ENCODE results near the gene NLK. TPM values are rescaled to one million over a fixed set of nuclear protein-coding genes. Genes with fewer than 3 reads are reported as not detected.

Gene NLK
- total and polyA plus RNA-seq, 2 of the 4 experiments (the other 2 are of a cell fraction), result 15.3 to 23.3 TPM

DNA sequence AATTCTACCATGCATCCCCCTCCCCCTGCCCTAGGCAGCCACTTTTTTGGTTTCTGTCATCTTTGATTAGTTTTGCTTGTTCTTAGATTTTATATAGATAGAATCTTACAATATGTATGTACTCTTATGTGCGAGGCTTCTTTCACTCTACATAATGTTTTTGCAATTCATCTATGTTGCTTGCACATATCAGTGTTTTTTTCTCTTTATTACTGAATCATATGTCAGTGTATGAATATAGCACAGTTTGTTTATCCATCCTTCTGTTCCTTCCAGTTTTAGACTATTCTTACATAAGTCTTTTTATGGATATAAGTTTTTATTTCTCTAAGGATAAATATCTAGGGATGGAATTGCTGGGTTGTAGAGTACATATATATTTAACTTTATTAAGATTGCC, 26.6 kb downstream of the NLK start:
- ChIA-PET POLR2A (ENCODE audit: unreplicated experiment) (no interaction called here), CTCF (no interaction called here)
- Histone ChIP-seq H2BK15ac (ENCODE audit: low read depth, low read length) (no peak overlapping the region), H2BK5ac (ENCODE audit: low read depth, low read length, poor library complexity, severe bottlenecking) (no peak overlapping the region), H3K79me1 (ENCODE audit: low read depth in 1 of 2, low read length in 2 of 2) (peaks cover 13 to 48% of the 10 kb centered on the region in 2 experiments; a peak in 3 of 4 replicates), H2AK5ac (ENCODE audit: low read depth, low read length) (no peak overlapping the region), H2BK120ac (ENCODE audit: low read depth, low read length) (no peak overlapping the region), H4K5ac (ENCODE audit: low read depth, low read length) (no peak overlapping the region), H3K27ac (ENCODE audit: insufficient read depth, low read length) (no peak overlapping the region), H3K4me3 (ENCODE audit: insufficient read depth, low read depth, low read length) (no peak overlapping the region), H3K56ac (ENCODE audit: extremely low read depth, insufficient read depth, low read length) (no peak overlapping the region), H2AFZ (replicated peaks; ENCODE audit: low read length, poor library complexity) (no peak overlapping the region), H2BK20ac (ENCODE audit: low read depth, low read length) (no peak overlapping the region), H3K4me1 (ENCODE audit: control insufficient read depth, insufficient read depth, low read length) (peaks cover 4% of the 10 kb centered on the region; the same call in 1 of the 2 replicates), H4K20me1 (ENCODE audit: insufficient read depth, low read length) (peaks cover 53% of the 10 kb centered on the region), H3K9me1 (ENCODE audit: insufficient read depth, low read length) (no peaks in the 10 kb centered on the region), H3K18ac (ENCODE audit: low read depth, low read length) (no peak overlapping the region), H3K4ac (ENCODE audit: low read depth, low read length) (no peak overlapping the region), H3K9me3 (ENCODE audit: control insufficient read depth, insufficient read depth, low read length) (peaks cover 4% of the 10 kb centered on the region), H4K8ac (ENCODE audit: low read depth in 2 of 2, low read length in 2 of 2) (no peak overlapping the region; a peak in 1 of 4 replicates), H3K14ac (replicated peaks; ENCODE audit: low read depth, low read length) (no peak overlapping the region), H4K91ac (ENCODE audit: insufficient read depth, low read depth, low read length) (no peak overlapping the region), H3K23ac (ENCODE audit: low read depth, low read length) (no peak overlapping the region), H3K4me2 (ENCODE audit: low read depth, low read length) (no peak overlapping the region), H3K9ac (ENCODE audit: low read depth, low read length) (no peak overlapping the region), H3K27me3 (ENCODE audit: control insufficient read depth, insufficient read depth, low read length) (no peaks in the 10 kb centered on the region), H3K36me3 (ENCODE audit: control insufficient read depth, insufficient read depth, low read length) (peaks cover 4% of the 10 kb centered on the region), H2AK9ac (replicated peaks; ENCODE audit: low read depth, low read length, poor library complexity) (no peak overlapping the region)
- intact Hi-C loops (cut with micrococcal nuclease), result loop anchor here (5.0 kb wide), 1 partner anchor 33 kb away; no protein-coding TSS in a partner anchor
- WGBS, 2 experiments (ENCODE audit: extremely low coverage in 2 of 2, insufficient read length in 1 of 2), result no CpG with 5 or more reads among the region's 1 CpG
- in situ Hi-C loops (cut with MboI; ENCODE audit: low sequenced_read_pairs), result no loop called here
- TF ChIP-seq RFX5 (IDR thresholded peaks at IDR 0.05; ENCODE audit: low read depth, low read length) (no peak), BHLHE40 (IDR thresholded peaks at IDR 0.05; ENCODE audit: low read depth, low read length) (no peak), SMC3 (IDR thresholded peaks at IDR 0.05; ENCODE audit: low read depth, low read length) (no peak), POLR2A (IDR thresholded peaks at IDR 0.05; ENCODE audit: low read depth, low read length) (no peak), RCOR1 (IDR thresholded peaks at IDR 0.05; ENCODE audit: insufficient replicate concordance, low read length) (no peak), RAD21 (IDR thresholded peaks at IDR 0.05; ENCODE audit: low read length) (no peak)
- ATAC-seq (ENCODE audit: low read depth) (no peak), DNase-seq (no peak)
- dilution Hi-C loops (cut with HindIII; ENCODE audit: low sequenced_read_pairs, unreplicated experiment), result no loop called here
- BruUV-seq (replicated peaks), result no TSS peak

Measured in IMR-90 (cell line).